H1 (cell line): Measurements from ENCODE around the gene OR2V2. TPM values are rescaled to one million over a fixed set of nuclear protein-coding genes. Genes with fewer than 3 reads are reported as not detected.

ENCODE experiments used
- ASH2L ChIP-seq: fragments of 200-600, 300-600 bp; sonication (generic); IDR thresholded peaks from one replicate; pipeline ENCODE4 v1.7.1; 2017; ENCODE audit warnings: low read length
- CREB1 ChIP-seq: IDR thresholded peaks from 2 replicates; pipeline ENCODE4 v1.6.1; 2012; ENCODE audit warnings: inconsistent platforms
- GABPA ChIP-seq: IDR thresholded peaks from 2 replicates; pipeline ENCODE4 v1.6.1; 2011; ENCODE audit warnings: mild to moderate bottlenecking, low read length, moderate library complexity, borderline replicate concordance; ENCODE audit not compliant: insufficient read depth
- HDAC2 ChIP-seq, 2 experiments: fragments of 300-600 bp in 1 of 2; sonication (generic) in 1 of 2; IDR thresholded peaks; 2 replicates each; pipeline ENCODE4 v1.6.1; 2011 to 2012; ENCODE audit warnings: low read depth in 2 of 2, low read length in 2 of 2, mild to moderate bottlenecking in 2 of 2, moderate library complexity in 2 of 2, borderline replicate concordance in 1 of 2, inconsistent platforms in 1 of 2
- JUN ChIP-seq: IDR thresholded peaks from 2 replicates; pipeline ENCODE4 v1.6.1; 2011; ENCODE audit warnings: low read depth, mild to moderate bottlenecking, improper control_type of control experiment, low read length
- JUND ChIP-seq: IDR thresholded peaks from 2 replicates; pipeline ENCODE4 v1.6.1; 2011; ENCODE audit warnings: mild to moderate bottlenecking, improper control_type of control experiment, low read length
- SIX5 ChIP-seq: IDR thresholded peaks from 2 replicates; pipeline ENCODE4 v1.6.1; 2011; ENCODE audit warnings: mild to moderate bottlenecking, low read depth, low read length
- SP2 ChIP-seq: IDR thresholded peaks from 2 replicates; pipeline ENCODE4 v1.6.1; 2012; ENCODE audit warnings: mild to moderate bottlenecking, low read length, inconsistent platforms
- SRF ChIP-seq: IDR thresholded peaks from 2 replicates; pipeline ENCODE4 v1.6.1; 2011; ENCODE audit warnings: mild to moderate bottlenecking, low read depth, low read length, moderate library complexity
- TBP ChIP-seq: IDR thresholded peaks from 2 replicates; pipeline ENCODE4 v1.6.1; 2011; ENCODE audit warnings: low read depth, low read length, improper control_type of control experiment
- YY1 ChIP-seq: IDR thresholded peaks from 2 replicates; pipeline ENCODE4 v1.6.1; 2011; ENCODE audit warnings: low read depth, mild to moderate bottlenecking, low read length
- polyA plus RNA-seq, 7 experiments: library from polyadenylated mRNA; depleted of rRNA in 3 of 7; stranded (reverse) in 5 of 7; unstranded in 2 of 7; fragments of >200 nt in 5 of 7; fragments of 200-250 nt in 2 of 7; gene quantifications; 1 replicate in 5 of 7; 2 replicates in 1 of 7; 4 replicates in 1 of 7; pipeline versions ENCODE4 v1.2.1 to v1.2.3, GENCODE V29; 2011 to 2013; ENCODE audit warnings: missing spikeins in 2 of 7, mixed read lengths in 2 of 7
- total RNA-seq: library from RNA; stranded (reverse); fragmentation: NEBNext Ultra II Directional; extraction: Animal tissue kit (Norgen Biotek cat#: 25700); gene quantifications from 2 replicates; pipeline ENCODE4 v1.2.1, GENCODE V29; 2021
- TF ChIP-seq, protein P1 (sequence below): fragments of 300-600 bp; sonication (generic); IDR thresholded peaks from 2 replicates; pipeline ENCODE4 v1.7.1; 2012; ENCODE audit warnings: low read length, moderate library complexity, mild to moderate bottlenecking, inconsistent platforms; ENCODE audit not compliant: insufficient replicate concordance
- TF ChIP-seq, protein P2 (sequence below): IDR thresholded peaks from 2 replicates; pipeline ENCODE4 v1.6.1; 2011; ENCODE audit warnings: low read depth, mild to moderate bottlenecking, low read length; ENCODE audit not compliant: insufficient read depth

OR2V2 gene
- total and polyA plus RNA-seq, 2 of the 8 experiments (the other 6 are each of a cell fraction or from before 2014, with no cell fraction given), result not detected

DNA sequence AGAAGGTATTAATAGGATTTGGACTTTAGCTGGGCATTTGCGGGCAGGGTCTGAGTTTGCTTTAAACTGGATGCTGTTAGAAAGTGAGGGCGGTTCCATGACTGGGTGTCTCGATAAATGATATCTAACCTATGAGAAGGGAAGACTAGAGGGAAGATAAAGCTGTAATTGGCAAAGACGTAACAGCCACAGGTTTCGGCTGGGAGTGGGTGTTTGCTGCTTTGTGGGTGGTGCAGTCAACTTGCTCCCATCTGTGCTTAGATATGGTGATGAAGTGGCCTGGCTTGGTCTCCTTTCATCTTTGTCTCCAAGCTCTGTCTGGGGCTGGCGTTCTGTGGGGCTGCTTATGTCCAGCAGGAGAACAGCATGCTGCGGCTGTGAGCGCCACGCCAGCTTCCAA, 39.7 kb upstream of the OR2V2 start (continued):
- TF ChIP-seq, protein P1, sequence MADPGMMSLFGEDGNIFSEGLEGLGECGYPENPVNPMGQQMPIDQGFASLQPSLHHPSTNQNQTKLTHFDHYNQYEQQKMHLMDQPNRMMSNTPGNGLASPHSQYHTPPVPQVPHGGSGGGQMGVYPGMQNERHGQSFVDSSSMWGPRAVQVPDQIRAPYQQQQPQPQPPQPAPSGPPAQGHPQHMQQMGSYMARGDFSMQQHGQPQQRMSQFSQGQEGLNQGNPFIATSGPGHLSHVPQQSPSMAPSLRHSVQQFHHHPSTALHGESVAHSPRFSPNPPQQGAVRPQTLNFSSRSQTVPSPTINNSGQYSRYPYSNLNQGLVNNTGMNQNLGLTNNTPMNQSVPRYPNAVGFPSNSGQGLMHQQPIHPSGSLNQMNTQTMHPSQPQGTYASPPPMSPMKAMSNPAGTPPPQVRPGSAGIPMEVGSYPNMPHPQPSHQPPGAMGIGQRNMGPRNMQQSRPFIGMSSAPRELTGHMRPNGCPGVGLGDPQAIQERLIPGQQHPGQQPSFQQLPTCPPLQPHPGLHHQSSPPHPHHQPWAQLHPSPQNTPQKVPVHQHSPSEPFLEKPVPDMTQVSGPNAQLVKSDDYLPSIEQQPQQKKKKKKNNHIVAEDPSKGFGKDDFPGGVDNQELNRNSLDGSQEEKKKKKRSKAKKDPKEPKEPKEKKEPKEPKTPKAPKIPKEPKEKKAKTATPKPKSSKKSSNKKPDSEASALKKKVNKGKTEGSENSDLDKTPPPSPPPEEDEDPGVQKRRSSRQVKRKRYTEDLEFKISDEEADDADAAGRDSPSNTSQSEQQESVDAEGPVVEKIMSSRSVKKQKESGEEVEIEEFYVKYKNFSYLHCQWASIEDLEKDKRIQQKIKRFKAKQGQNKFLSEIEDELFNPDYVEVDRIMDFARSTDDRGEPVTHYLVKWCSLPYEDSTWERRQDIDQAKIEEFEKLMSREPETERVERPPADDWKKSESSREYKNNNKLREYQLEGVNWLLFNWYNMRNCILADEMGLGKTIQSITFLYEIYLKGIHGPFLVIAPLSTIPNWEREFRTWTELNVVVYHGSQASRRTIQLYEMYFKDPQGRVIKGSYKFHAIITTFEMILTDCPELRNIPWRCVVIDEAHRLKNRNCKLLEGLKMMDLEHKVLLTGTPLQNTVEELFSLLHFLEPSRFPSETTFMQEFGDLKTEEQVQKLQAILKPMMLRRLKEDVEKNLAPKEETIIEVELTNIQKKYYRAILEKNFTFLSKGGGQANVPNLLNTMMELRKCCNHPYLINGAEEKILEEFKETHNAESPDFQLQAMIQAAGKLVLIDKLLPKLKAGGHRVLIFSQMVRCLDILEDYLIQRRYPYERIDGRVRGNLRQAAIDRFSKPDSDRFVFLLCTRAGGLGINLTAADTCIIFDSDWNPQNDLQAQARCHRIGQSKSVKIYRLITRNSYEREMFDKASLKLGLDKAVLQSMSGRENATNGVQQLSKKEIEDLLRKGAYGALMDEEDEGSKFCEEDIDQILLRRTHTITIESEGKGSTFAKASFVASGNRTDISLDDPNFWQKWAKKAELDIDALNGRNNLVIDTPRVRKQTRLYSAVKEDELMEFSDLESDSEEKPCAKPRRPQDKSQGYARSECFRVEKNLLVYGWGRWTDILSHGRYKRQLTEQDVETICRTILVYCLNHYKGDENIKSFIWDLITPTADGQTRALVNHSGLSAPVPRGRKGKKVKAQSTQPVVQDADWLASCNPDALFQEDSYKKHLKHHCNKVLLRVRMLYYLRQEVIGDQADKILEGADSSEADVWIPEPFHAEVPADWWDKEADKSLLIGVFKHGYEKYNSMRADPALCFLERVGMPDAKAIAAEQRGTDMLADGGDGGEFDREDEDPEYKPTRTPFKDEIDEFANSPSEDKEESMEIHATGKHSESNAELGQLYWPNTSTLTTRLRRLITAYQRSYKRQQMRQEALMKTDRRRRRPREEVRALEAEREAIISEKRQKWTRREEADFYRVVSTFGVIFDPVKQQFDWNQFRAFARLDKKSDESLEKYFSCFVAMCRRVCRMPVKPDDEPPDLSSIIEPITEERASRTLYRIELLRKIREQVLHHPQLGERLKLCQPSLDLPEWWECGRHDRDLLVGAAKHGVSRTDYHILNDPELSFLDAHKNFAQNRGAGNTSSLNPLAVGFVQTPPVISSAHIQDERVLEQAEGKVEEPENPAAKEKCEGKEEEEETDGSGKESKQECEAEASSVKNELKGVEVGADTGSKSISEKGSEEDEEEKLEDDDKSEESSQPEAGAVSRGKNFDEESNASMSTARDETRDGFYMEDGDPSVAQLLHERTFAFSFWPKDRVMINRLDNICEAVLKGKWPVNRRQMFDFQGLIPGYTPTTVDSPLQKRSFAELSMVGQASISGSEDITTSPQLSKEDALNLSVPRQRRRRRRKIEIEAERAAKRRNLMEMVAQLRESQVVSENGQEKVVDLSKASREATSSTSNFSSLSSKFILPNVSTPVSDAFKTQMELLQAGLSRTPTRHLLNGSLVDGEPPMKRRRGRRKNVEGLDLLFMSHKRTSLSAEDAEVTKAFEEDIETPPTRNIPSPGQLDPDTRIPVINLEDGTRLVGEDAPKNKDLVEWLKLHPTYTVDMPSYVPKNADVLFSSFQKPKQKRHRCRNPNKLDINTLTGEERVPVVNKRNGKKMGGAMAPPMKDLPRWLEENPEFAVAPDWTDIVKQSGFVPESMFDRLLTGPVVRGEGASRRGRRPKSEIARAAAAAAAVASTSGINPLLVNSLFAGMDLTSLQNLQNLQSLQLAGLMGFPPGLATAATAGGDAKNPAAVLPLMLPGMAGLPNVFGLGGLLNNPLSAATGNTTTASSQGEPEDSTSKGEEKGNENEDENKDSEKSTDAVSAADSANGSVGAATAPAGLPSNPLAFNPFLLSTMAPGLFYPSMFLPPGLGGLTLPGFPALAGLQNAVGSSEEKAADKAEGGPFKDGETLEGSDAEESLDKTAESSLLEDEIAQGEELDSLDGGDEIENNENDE, result no peak
- no peak for TF ChIP-seq CREB1
- TF ChIP-seq SRF, result no peak
- no peak for TF ChIP-seq HDAC2 (IDR thresholded peaks at IDR 0.05; ENCODE audit: borderline replicate concordance in 1 of 2, low read depth in 2 of 2, low read length in 2 of 2)
- TF ChIP-seq GABPA, result no peak
- no peak for TF ChIP-seq ASH2L
- no peak for TF ChIP-seq SIX5
- TF ChIP-seq TBP, result no peak
- TF ChIP-seq JUND, result no peak
- no peak for TF ChIP-seq JUN
- TF ChIP-seq YY1, result no peak
- TF ChIP-seq, protein P2, sequence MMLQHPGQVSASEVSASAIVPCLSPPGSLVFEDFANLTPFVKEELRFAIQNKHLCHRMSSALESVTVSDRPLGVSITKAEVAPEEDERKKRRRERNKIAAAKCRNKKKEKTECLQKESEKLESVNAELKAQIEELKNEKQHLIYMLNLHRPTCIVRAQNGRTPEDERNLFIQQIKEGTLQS, result no peak
- TF ChIP-seq SP2, result no peak
